GM23338 (cell line): Measurements from ENCODE around the gene OR51A7. TPM values are rescaled to one million over a fixed set of nuclear protein-coding genes. Genes with fewer than 3 reads are reported as not detected.

Source experiments
- ATAC-seq: fragments of 200-7000 bp; cut with Tn5 transposase; 3 replicates; pipeline ENCODE4 v1.9.1; 2020
- DNase-seq: peaks from one replicate; pipeline ENCODE4 v3.0.0-alpha.2; 2015; ENCODE audit warnings: low spot score
- H2AFZ ChIP-seq: fragments of 200-600 bp; sonication (generic); 2 replicates; pipeline ENCODE4 v1.8.0; 2016; ENCODE audit warnings: antibody characterized with exemption, mild to moderate bottlenecking, moderate library complexity
- H3F3A ChIP-seq: fragments of 200-600 bp; sonication (generic); replicated peaks from 2 replicates; pipeline ENCODE4 v1.8.0; 2017; ENCODE audit warnings: antibody characterized with exemption, mixed run types, low read depth
- H3K27ac ChIP-seq: fragments of 200-600 bp; sonication (generic); 2 replicates; pipeline ENCODE4 v1.6.1; 2016; ENCODE audit warnings: low read depth
- H3K27me3 ChIP-seq: fragments of 200-600 bp; sonication (generic); 2 replicates; pipeline ENCODE4 v1.8.0; 2016; ENCODE audit warnings: mild to moderate bottlenecking, mixed run types, moderate library complexity; ENCODE audit not compliant: insufficient read depth
- H3K36me3 ChIP-seq: fragments of 200-600 bp; sonication (generic); 2 replicates; pipeline ENCODE4 v1.8.0; 2016; ENCODE audit warnings: mild to moderate bottlenecking; ENCODE audit not compliant: insufficient read depth
- H3K4me1 ChIP-seq: fragments of 200-600 bp; sonication (generic); 2 replicates; pipeline ENCODE4 v1.8.0; 2016; ENCODE audit warnings: mild to moderate bottlenecking, moderate library complexity; ENCODE audit not compliant: insufficient read depth
- H3K4me2 ChIP-seq: fragments of 200-600 bp; sonication (generic); 2 replicates; pipeline ENCODE4 v1.7.1; 2017; ENCODE audit warnings: mixed run types
- H3K4me3 ChIP-seq: fragments of 200-600 bp; sonication (generic); 2 replicates; pipeline ENCODE4 v1.6.1; 2016; ENCODE audit warnings: mixed run types
- H3K79me2 ChIP-seq: fragments of 200-600 bp; sonication (generic); replicated peaks from 2 replicates; pipeline ENCODE4 v1.8.0; 2017; ENCODE audit warnings: mild to moderate bottlenecking; ENCODE audit not compliant: insufficient read depth
- H3K9me2 ChIP-seq: fragments of 200-600 bp; sonication (generic); 2 replicates; pipeline ENCODE4 v1.8.0; 2017; ENCODE audit not compliant: insufficient read depth
- H4K20me1 ChIP-seq: fragments of 200-600 bp; sonication (generic); replicated peaks from 2 replicates; pipeline ENCODE4 v1.8.0; 2017; ENCODE audit warnings: mild to moderate bottlenecking; ENCODE audit not compliant: insufficient read depth
- H3K27ac Mint-ChIP-seq: 2 replicates; pipeline ENCODE4 v1.8.0; 2020; ENCODE audit warnings: inconsistent platforms, mild to moderate bottlenecking, moderate library complexity, mixed read lengths
- H3K27me3 Mint-ChIP-seq: 3 replicates; pipeline ENCODE4 v1.8.0; 2022; ENCODE audit warnings: low read depth, mild to moderate bottlenecking, moderate library complexity, mixed read lengths, inconsistent platforms; ENCODE audit not compliant: insufficient read depth, poor library complexity
- H3K36me3 Mint-ChIP-seq: 3 replicates; pipeline ENCODE4 v1.8.0; 2021; ENCODE audit warnings: low read depth, mild to moderate bottlenecking, inconsistent platforms, moderate library complexity, mixed read lengths
- H3K4me1 Mint-ChIP-seq: 3 replicates; pipeline ENCODE4 v1.8.0; 2020; ENCODE audit warnings: mild to moderate bottlenecking, inconsistent platforms, mixed read lengths
- H3K4me3 Mint-ChIP-seq: 3 replicates; pipeline ENCODE4 v1.8.0; 2021; ENCODE audit warnings: moderate library complexity, mild to moderate bottlenecking, inconsistent platforms, mixed read lengths
- H3K9me3 Mint-ChIP-seq: 3 replicates; pipeline ENCODE4 v1.8.0; 2020; ENCODE audit warnings: moderate library complexity, mild to moderate bottlenecking, inconsistent platforms, mixed read lengths
- CREB1 ChIP-seq: fragments of 250-450 bp; sonication (Bioruptor Pico); IDR thresholded peaks from 2 replicates; pipeline ENCODE4 v1.5.0; 2020; ENCODE audit warnings: low read depth, mild to moderate bottlenecking, moderate library complexity
- ETS1 ChIP-seq: IDR thresholded peaks from 2 replicates; pipeline ENCODE4 v1.6.1; 2016; ENCODE audit warnings: antibody characterized with exemption
- EZH2phosphoT487 ChIP-seq: fragments of 200-600 bp; sonication (generic); IDR thresholded peaks from one replicate; pipeline ENCODE4 v1.8.1; 2018; ENCODE audit warnings: antibody characterized with exemption; ENCODE audit not compliant: unreplicated experiment
- JUNB ChIP-seq: IDR thresholded peaks from one replicate; pipeline ENCODE4 v1.6.1; 2016; ENCODE audit warnings: antibody characterized with exemption; ENCODE audit not compliant: unreplicated experiment
- NANOG ChIP-seq: IDR thresholded peaks from 2 replicates; pipeline ENCODE4 v1.6.1; 2016; ENCODE audit warnings: antibody characterized with exemption, borderline replicate concordance
- POLR2AphosphoS5 ChIP-seq: IDR thresholded peaks from 2 replicates; pipeline ENCODE4 v1.6.1; 2016; ENCODE audit warnings: antibody characterized with exemption, low read depth
- ZNF114 ChIP-seq: fragments of 250-450 bp; sonication (Bioruptor Pico); IDR thresholded peaks from 2 replicates; pipeline ENCODE4 v1.5.0; 2020; ENCODE audit warnings: mild to moderate bottlenecking, moderate library complexity
- ZNF462 ChIP-seq: fragments of 250-450 bp; sonication (Bioruptor Pico); IDR thresholded peaks from 2 replicates; pipeline ENCODE4 v1.5.0; 2020; ENCODE audit warnings: mild to moderate bottlenecking, moderate library complexity
- polyA plus RNA-seq: library from polyadenylated mRNA; unstranded; fragments of >200 nt; fragmentation: Nextera tagmentation; extraction: Ambion mirVana; gene quantifications from 2 replicates; pipeline ENCODE4 v1.2.1, GENCODE V29; 2016
- total RNA-seq: library from RNA; depleted of rRNA; stranded (reverse); fragments of >200 nt; shearing (Covaris generic); gene quantifications from 2 replicates; pipeline ENCODE4 v1.2.3, GENCODE V29; 2014

The OR51A7 gene
- total and polyA plus RNA-seq, 2 experiments from 2014 or later: not detected

- TF ChIP-seq JUNB: no peak
- TF ChIP-seq ZNF462: no peak
- no peak for TF ChIP-seq EZH2phosphoT487
- TF ChIP-seq ZNF114 (CRISPR knock-in tag): no peak
- TF ChIP-seq POLR2AphosphoS5: no peak
Measured at GRCh38 chr11:4881188-4881587, 22.4 kb upstream of the OR51A7 start (continued).

- Histone ChIP-seq H3K27me3 (no peaks in the 10 kb centered on the region), H3F3A (no peaks in the 10 kb centered on the region), H2AFZ (no peak within 1 kb of the TSS), H3K4me3 (no peak within 1 kb of the TSS), H3K79me2 (no peaks in the 10 kb centered on the region), H3K4me2 (no peak within 1 kb of the TSS), H3K36me3 (no peaks in the 10 kb centered on the region), H3K27ac (no peak within 1 kb of the TSS), H3K4me1 (no peaks in the 10 kb centered on the region), H3K9me2 (no peaks in the 10 kb centered on the region), H4K20me1 (no peaks in the 10 kb centered on the region)
- DNase-seq: no peak
- H3K4me3 Mint-ChIP-seq: no peak within 1 kb of the TSS
- H3K9me3 Mint-ChIP-seq: no peaks in the 10 kb centered on the region
- no peak within 1 kb of the TSS for H3K27ac Mint-ChIP-seq
- H3K36me3 Mint-ChIP-seq: no peaks in the 10 kb centered on the region
- H3K27me3 Mint-ChIP-seq: peaks cover 3% of the 10 kb centered on the region
- no peak for ATAC-seq
- H3K4me1 Mint-ChIP-seq: 0 out of 3 replicates have a peak, but pooled peaks cover 3% of the 10 kb centered on the region
- no peak for TF ChIP-seq ETS1
- TF ChIP-seq NANOG: no peak
- no peak for TF ChIP-seq CREB1 (CRISPR knock-in tag)
- TF ChIP-seq ZNF462: no peak
Measured at GRCh38 chr11:4881860-4882500, 21.6 kb upstream of the OR51A7 start, which contains the start of gene OR51T1. Gene OR51T1, plus strand, starts transcription at chr11:4881900. Its CDS starts 0 bp downstream, at chr11:4881900.
